ENCODE data around the gene CYTH3. TPM values are rescaled to one million over a fixed set of nuclear protein-coding genes. Genes with fewer than 3 reads are reported as not detected.

CYTH3 gene
- total and polyA plus RNA-seq, 2 of the 4 experiments (the other 2 are of a cell fraction), result 14.2 to 34.8 TPM

DNA sequence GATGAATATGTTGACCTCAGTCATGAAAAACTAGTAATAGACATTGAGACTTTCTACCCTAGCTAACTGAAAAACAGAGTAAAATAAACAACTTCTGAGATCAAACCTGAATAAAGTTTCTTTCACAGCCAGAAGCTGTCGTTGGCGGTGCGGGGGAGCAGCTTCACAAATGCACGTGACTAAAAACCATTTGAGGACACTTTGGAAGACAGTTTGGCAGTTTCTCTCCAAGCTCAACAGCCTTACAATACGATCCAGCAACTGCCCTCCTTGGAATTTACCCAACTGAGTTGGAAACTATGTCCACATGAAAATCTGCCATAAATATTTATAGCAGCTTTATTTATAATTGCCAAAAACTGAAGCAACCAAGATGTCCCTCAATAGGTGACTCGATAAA, 63.1 kb downstream of the CYTH3 start:
- WGBS, 2 experiments (ENCODE audit: extremely low coverage in 2 of 2, insufficient read length in 1 of 2), result 51% methylated on average over 3 of the region's 6 CpGs; no CpG with 5 or more reads in 1 of the 2 experiments
- Histone ChIP-seq H3K79me1 (ENCODE audit: low read depth in 1 of 2, low read length in 2 of 2) (peaks cover 27 to 92% of the 10 kb centered on the region in 2 experiments), H4K8ac (ENCODE audit: low read depth in 2 of 2, low read length in 2 of 2) (no peak overlapping the region), H3K14ac (replicated peaks; ENCODE audit: low read depth, low read length) (no peak overlapping the region), H3K4me3 (ENCODE audit: insufficient read depth, low read depth, low read length) (no peak overlapping the region), H3K4me1 (ENCODE audit: control insufficient read depth, insufficient read depth, low read length) (peaks cover 9% of the 10 kb centered on the region), H4K20me1 (ENCODE audit: insufficient read depth, low read length) (peaks cover 20% of the 10 kb centered on the region; the same call in 1 of the 2 replicates), H3K9ac (ENCODE audit: low read depth, low read length) (no peak overlapping the region), H3K36me3 (ENCODE audit: control insufficient read depth, insufficient read depth, low read length) (no peaks in the 10 kb centered on the region), H2BK20ac (ENCODE audit: low read depth, low read length) (no peak overlapping the region; the same call in 1 of the 2 replicates), H3K9me3 (ENCODE audit: control insufficient read depth, insufficient read depth, low read length) (no peaks in the 10 kb centered on the region), H2BK15ac (ENCODE audit: low read depth, low read length) (no peak overlapping the region), H3K27ac (ENCODE audit: insufficient read depth, low read length) (no peak overlapping the region), H3K23ac (ENCODE audit: low read depth, low read length) (no peak overlapping the region), H4K5ac (ENCODE audit: low read depth, low read length) (no peak overlapping the region), H3K27me3 (ENCODE audit: control insufficient read depth, insufficient read depth, low read length) (no peaks in the 10 kb centered on the region), H2AK5ac (ENCODE audit: low read depth, low read length) (no peak overlapping the region), H4K91ac (ENCODE audit: insufficient read depth, low read depth, low read length) (no peak overlapping the region), H3K4ac (ENCODE audit: low read depth, low read length) (no peak overlapping the region), H2BK5ac (ENCODE audit: low read depth, low read length, poor library complexity, severe bottlenecking) (no peak overlapping the region), H3K9me1 (ENCODE audit: insufficient read depth, low read length) (peaks cover 17% of the 10 kb centered on the region), H3K18ac (ENCODE audit: low read depth, low read length) (no peak overlapping the region), H3K56ac (ENCODE audit: extremely low read depth, insufficient read depth, low read length) (no peak overlapping the region), H2AK9ac (replicated peaks; ENCODE audit: low read depth, low read length, poor library complexity) (no peak overlapping the region), H3K4me2 (ENCODE audit: low read depth, low read length) (0 out of 2 replicates have a peak overlapping the region, but pooled peaks have one; percentile 15), H2BK120ac (ENCODE audit: low read depth, low read length) (no peak overlapping the region), H2AFZ (replicated peaks; ENCODE audit: low read length, poor library complexity) (no peak overlapping the region)
- ATAC-seq (ENCODE audit: low read depth), result peak; percentile 18; the same call in 1 of the 2 replicates
- TF ChIP-seq BHLHE40 (IDR thresholded peaks at IDR 0.05; ENCODE audit: low read depth, low read length), result no peak
- no peak for TF ChIP-seq POLR2A (IDR thresholded peaks at IDR 0.05; ENCODE audit: low read depth, low read length)
- no peak for TF ChIP-seq CHD1 (IDR thresholded peaks at IDR 0.05; ENCODE audit: low read depth, low read length)
- no peak for TF ChIP-seq FOS (IDR thresholded peaks at IDR 0.05; ENCODE audit: low read depth, low read length)
- TF ChIP-seq MXI1 (IDR thresholded peaks at IDR 0.05; ENCODE audit: borderline replicate concordance, low read depth, low read length), result no peak
- no TSS peak for BruUV-seq (replicated peaks)
- in situ Hi-C loops (cut with MboI; ENCODE audit: low sequenced_read_pairs), result no loop called here
- CTCF ChIA-PET, result no interaction called here
- dilution Hi-C loops (cut with HindIII; ENCODE audit: low sequenced_read_pairs, unreplicated experiment), result no loop called here
- POLR2A ChIA-PET (ENCODE audit: unreplicated experiment), result no interaction called here
- intact Hi-C loops (cut with micrococcal nuclease), result no loop called here
- no peak for DNase-seq
